COLO668 (cell line): ENCODE results near the gene GRID1.

Experiments used
- DNase-seq: peaks from one replicate; lab custom pipeline; 2025; ENCODE audit not compliant: unreplicated experiment; lab: John Stamatoyannopoulos, UW

GRID1 gene

DNA sequence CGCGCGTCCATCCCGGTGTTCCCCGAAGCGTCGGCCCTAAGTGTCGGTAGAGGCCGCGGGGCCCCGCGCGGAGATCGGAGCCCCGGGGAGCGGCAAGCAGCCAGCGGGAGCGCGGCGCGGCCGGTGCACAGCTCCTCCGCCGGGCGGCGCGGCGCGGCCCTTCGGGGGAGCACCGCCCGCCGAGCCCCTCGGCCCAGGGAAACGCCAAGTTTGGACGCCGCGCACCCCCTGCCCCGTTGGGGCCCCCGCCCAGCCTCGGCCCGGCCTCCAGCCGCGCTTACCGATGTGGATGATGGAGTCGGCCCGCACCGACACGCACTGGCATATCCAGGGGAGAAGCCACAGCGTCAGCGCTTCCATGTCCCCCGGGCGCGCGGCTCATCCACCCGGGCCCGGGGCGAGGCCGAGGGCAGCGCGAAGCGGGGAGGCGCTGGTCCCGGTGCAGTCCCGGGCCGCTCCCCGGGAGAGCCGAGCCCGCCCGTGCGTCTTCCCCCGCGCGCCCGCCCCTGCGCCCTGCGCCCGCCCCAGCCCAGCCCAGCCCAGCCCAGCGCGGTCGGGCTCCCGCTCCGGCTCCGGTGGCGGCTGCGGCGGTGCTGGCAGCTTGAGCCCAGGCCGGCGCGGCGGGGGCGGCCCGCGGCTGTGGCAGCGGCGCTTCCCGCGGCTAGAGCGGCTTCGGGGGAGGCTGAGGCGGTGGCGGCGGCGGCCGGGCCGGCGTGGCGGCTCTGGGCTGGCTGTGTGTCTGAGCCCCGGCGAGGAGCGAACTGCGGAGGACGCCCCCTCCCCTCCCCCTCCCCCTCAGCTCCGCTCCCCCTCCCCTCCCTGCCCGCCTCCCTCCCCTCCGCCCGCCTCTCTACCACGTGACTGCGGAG is at the start of gene GRID1:
GRID1 (minus strand) TSS at position 763 of the 869 bp plus-strand sequence.
- DNase-seq = peak; percentile 38

DNA sequence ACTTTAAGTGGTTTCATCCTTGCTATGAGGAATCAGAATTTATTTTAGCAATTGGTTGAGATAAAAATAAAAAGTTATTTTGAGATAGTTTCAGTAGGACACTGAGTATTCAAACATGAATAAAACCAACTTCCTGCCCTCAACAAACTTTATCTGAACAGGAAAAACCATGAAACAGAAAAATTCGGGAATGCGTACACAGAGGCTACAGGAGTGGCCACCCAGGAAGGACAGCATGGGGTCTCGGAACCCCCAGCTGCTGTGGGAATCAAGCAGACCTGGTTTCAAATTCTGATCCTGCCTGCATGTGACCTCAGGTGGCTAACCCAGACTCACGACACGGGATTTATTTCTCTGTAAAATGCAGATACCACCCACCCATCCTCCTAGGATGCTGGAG is 49.0 kb upstream of the GRID1 start:
- no peak for DNase-seq

DNA sequence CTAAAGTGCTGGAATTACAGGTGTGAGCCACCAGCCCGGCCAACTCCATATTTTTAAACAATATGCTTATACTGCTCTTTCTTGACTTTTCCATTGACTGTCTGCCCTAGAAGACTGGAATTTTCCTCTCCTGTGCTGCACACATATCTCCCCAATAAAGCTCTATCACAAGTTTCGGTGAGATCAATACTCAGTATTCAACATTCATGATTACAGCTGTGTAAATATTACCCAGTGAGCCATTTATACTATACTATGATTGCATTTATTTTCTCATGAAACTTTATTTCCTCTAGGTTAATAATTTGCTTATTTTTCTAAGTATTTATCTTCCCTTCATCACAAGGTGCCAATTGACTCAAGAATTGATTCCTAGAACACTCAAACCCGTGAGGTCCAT is 48.5 kb upstream of the GRID1 start:
- DNase-seq = no peak

DNA sequence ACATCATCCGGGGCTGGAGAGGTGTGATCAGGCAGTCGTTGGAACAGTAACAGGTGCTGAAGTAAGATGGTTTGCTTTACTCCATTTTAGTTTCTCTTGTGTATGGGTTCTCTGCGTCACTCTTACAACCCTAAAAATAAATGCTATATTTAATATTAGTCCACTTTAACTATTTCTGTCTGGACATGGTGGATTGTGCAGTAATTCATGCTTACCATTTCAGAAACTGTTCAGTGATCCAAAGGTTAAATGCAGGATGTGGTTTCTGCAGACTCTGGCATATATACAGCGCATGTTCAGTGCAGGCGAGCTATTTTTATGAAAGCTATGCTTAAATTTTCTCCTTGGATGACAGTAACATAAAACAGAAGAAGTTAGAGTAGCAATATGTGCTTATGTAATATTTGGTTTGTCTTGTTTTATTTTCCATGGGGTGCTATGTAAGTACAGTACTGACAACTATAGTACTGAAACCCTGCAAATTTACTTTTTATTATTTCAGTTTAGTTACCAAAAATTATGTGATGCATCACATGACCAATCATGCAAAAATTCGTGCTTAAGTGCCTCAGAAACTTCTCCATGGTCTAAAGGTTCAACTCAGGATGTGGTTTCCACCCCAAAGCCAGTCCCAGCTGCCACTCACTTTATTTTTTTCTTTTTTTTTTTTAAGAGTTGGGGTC is 46.6 kb upstream of the GRID1 start:
- no peak for DNase-seq

DNA sequence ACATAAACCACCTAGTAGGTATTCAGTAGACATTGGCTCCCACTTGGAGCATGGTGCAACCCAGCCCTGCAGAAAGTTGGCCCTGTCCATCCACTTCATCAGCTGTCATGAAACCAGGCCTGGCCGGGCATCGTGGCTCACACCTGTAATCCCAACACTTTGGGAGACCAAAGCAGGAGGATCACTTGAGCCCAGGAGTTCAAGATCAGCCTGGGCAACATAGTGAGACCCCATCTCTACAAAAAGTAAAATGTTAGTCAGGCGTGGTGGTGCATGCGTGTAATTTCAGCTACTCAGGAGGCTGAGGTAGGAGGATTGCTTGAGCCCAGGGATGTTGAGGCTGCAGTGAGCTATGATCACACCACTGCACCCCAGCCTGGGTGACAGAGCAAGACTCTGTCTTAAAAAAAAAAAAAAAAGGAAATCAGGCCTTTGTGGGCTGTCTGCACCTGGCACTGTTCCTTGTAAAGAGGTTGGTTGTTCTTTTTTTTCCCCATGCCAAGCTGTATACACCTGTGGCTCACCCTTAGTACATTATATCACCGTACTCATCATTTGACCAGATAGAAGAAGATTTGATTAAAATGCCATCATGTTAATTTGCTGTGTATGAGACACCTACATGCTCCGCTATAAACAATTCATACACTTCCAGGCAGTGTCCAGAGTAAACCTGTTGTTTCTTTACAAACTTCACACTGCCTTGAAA is 45.4 kb upstream of the GRID1 start:
- DNase-seq = no peak

DNA sequence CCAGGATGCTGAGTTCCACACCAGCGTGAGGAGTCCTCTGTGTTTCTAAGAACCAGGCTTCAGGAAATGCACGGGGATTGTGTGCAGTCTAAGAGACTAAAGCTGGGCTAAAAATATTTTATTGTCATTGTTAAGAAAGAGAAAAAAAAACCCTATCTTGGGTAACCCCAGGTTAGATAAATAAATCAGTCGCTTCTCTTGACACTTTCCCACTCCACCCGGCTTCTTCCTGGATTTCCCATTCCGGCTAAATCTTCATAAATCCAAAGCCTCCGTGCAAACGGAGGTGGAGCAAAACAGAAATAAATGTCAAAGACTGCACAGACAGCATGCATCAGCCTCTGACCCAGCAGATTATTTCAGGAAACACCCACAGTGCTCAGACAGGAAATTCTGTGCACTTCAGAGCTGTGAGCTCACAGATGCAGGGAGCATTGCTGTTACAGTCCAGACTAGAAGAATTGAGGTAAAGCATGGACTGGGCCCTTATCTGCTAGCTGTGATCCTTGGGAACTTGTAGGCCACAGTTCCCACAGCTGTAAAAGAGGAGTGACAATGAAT is 44.8 kb upstream of the GRID1 start:
- no peak for DNase-seq

DNA sequence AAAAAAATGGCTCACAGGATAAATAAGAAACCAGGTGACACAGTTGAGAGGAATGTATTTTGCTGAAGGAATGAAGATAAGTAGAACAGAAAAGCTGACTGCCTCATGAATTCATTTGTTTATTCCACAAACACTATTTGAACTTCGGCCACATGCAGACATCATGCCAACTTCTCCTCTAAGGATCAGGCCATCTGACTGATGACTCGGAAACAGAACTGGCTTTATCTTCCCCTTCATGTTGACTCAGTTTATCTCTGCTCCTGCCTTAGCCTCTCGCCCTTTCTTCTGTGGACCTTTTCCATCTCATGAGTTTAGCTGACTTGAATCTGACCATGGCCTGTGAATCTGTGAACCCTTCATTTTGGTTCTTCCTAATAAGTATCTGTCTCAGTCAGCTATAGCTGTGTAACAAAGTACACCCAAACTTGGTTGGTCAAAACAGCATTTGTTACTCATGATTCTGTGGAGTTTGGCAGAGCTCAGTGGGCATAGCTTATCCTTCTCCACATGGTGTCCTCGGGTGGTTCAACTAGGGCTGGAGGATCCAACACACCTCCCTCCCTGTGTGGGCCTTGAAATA is 44.0 kb upstream of the GRID1 start:
- DNase-seq = no peak

DNA sequence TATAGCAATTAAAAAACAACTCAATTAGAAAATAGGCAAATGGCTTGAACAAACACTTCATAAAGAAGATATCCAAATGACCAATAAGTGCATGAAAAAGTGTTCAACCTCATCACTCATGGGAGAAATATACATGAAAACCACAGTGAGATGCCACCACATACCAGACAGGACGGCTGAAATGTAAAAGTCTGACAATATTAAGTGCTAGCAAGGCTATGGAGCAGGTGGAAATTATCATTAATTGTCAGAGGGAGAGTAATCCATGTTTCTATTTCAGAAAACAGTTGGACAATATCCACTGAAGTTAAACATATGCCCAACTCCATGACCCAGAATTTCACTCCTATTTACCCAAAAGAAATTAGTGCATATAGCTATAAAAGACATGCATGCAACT is 42.6 kb upstream of the GRID1 start:
- DNase-seq = no peak

DNA sequence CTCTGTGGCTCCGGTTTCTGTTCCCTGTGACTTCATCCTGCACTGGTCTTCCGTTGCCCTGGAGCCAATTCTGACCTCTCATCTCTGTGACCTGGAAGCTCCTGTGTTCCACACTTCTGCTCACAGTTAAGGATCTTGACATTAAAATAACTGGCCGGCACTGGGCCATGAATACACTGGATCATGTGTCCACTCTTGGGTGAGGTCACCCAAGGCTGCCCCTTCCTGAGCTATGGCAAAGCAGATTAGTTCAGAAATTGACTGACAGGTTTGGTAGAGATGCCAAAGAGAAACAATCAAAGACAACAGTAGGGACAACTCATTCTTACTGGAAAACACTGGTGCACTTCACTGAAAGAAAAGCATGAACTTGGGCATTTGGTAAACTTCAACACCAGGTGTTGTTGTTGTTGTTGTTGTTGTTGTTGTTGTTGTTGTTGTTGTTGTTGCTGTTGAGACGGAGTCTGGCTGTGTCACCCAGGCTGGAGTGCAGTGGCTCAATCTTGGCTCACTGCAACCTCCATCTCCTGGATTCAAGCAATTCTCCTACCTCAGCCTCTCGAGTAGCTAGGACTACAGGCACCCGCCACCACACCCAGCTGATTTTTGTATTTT is 36.7 kb upstream of the GRID1 start:
- DNase-seq = no peak

DNA sequence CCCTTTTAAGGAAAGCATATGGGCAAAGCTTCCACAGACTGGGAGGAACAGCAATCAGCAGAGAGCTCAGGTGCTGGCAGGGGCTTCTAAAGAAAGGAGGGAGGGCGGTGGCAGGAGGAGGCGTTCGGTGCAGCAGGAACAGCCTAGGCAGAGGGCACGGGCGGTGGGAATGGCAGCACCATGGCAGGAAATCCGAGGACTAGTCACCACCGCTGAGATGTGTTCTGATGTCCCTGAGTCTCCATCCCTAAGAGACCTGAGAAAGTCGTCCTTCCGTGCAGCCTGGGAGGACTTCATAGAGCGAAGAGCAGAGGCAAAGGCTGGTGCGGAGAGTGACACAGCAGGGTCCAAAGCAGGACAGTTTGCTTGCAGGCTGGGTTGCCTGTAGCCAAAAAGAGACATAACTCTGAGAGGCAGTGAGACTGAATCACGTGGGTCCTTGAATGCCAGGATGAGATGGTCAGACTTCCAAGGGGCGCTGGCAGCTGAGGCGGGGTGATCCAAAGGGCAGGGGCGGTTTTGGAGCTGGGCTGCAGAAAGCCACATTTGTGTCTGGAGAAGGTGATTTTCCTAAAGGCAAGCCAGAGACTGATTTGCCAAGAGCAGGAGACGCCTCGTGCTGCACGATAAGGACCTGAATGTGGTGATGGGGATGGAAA is 35.8 kb upstream of the GRID1 start:
- DNase-seq = no peak

DNA sequence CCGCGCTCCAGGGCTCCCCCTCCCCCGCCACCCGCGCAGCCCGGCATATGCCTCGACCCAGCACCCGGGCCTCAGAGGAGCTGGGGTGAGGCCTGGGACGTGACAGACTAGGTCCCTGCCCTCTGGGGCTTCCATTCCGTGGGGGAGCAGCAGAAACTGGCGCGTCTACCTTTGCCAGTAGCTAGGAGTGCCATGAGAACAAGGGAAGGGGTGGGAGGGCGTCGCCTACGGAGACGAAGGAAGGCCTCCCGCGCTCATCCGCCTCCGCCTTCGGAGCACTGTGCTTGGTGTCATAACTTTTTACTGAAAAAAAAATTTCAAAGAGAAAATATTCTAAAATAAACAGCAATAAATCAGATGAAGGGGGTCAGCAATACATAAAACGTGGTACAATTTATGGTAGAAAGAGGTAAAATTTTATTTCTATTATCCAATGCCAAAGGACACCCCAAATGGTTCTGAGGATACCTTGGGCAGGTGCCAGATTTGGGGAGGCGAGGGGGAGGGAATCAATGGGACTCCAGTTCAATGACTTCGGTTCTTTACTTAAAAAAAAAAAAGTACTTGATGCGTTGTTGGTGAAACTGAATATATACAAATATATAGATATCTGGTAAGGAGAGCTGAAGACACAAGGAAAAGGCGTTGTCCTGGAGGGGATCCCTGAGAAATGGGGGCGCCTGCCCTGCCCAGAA is 35.1 kb upstream of the GRID1 start:
- DNase-seq = no peak

DNA sequence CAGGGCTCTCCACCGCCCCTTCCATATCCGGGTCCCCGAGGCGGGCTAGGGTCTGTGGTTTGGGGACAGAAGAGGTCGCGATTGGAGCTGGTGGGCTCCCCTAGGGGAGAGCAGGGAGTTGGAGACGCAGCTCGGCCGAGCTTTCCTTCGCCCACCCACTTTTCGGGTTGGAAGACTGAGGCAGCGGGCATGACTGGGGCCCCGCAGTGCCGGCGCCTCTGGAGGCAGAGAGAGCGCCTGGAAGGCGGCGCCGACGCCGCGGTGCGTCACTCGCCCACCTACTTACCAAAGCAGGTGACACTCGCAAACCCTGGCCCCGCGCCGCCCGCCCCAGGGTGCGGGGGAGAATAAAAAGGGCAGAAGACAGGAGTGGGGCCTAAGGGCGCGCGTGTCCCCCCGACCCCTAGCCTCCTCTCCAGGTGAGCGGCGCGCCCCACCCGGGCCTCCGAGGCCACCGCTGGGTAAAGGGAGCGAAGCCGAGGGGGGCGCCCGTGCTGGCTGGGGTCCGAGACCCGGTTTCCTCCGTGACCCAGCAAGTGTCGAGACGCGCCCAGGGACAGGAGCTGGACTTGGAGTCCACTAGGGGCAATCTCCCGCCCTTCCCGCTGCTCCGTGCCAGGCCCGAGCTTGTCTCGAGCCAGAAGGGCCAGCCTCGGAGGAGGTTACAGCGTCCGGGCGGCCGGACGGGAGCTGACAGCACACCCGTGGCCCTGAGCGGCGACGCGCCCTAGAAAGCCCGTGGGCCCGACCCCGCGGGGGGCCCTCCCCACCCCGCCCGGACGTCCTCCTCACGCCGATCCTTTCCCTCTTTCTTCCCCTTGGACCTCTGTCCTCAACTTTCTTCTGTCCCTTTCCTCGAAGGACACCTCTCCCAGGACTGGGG is 34.4 kb upstream of the GRID1 start:
- DNase-seq = peak; percentile 25

DNA sequence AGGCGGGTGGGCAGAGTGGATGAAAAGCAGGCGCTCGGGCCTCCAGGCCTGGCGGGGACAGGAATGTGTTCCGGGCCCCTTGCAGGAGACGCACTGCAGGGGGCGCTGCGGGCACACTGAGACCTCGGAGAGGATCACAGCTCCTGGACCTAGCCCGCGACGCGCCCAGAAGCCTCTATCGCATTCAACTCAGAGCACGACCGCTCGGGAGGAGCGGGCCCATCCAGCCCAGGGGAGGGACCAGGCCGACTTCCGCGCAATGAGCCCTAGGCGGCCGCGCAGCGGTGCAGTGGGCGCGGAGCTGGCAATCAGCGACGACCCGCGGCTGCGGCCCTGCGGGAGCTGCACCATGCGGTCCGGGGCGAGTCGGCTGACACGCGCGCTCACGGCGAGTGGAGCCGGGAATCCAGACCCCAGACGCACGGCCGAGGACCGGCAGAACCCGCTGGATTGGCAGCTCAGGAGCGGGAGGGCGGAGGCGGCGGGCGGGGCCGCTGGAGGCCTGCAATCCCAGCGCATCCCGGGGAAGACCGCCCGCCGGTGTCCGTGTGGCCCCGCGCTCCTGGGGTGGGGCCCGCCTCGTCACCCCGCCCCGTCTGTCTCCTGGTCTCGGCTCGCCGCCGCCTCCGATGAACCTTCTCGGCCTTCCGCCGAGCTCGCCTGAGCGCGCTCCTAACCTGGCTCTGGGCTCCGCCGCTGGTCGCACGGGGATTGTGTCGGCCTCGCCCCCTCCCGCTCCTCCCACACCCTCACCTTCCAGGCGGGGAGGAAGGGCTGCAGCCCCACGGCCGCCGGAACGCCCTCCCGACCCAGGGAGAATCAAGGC is 33.5 kb upstream of the GRID1 start:
- DNase-seq = peak; percentile 90

DNA sequence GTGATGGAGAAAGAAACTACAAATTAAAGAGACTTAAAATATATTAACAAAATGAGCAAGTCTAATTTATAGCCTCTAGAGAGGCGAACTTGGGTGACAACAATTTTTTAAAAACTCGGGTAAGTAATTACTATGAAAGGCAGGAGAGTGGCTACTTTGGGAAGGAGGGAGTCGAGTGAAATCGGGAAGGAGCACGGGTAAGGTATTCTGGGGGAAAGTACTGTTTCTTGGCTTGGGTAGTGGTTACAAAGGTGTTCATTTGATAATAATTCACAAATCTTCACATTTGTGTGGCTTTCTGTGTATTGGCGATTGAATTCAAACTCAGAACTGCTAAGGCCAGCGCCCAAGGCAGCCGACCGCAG is 32.9 kb upstream of the GRID1 start:
- DNase-seq = no peak

DNA sequence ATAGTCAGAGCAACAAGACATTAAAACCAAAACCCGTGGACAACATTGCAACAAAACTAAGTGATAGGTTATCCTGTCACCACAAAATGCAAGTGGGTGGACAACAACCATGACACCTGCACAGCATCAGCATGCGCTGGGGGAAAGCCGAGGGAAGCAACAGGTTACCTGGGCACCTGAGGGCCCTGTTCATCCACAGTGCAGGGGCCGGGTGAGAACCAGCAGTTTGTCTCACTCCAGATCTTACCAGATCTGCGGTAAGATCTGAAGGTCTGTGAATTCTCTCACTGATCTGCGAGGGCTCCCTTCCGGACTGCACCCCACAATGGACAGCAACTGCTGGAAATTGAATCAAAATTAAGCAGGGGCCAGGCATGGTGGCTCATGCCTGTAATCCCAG is 30.5 kb upstream of the GRID1 start:
- DNase-seq = no peak

DNA sequence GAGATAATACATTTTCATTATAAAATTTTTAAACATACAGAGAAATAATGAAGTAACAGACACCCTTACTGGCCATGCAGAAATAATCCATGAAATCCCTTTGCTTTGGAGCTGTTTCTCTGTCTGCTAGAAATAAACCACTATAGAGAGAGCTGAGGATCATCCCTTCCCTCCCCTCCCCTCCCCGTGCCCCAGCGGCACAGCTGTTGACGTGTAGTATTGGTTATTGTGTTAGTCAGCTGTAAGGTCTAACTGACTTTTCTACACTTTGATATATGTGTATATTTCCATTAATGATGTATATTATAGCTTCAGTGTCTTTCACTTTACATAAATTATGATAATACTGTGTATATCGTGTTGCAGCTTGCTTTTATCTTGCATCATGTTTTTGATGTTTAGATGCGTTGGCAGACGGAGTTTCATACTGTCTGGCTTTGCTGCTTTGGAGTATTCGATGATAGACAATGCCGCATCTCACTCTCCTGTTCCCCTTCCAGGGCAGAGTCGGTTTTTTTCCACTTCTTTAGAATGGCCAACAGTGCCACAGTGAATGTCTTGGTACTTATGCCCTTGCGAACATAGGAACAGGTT is 27.4 kb upstream of the GRID1 start:
- DNase-seq = no peak

DNA sequence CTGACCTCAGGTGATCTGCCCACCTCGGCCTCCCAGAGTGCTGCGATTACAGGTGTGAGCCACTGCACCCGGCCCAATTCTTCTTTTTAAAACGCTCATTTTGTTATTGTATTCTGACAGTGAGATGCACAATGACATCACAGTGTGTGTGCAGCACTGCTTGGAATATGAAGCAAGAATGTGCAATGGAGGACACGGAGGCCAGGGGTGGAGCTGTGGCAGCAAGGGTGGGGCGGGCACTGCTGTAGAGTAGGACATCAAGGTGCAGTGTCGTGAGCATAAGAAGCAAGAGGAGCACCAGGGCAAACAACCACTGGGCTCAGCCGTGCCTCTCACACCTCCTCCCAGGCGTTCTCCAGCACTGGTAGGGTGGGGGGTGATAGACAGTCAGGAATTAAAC is 26.8 kb upstream of the GRID1 start:
- no peak for DNase-seq

DNA sequence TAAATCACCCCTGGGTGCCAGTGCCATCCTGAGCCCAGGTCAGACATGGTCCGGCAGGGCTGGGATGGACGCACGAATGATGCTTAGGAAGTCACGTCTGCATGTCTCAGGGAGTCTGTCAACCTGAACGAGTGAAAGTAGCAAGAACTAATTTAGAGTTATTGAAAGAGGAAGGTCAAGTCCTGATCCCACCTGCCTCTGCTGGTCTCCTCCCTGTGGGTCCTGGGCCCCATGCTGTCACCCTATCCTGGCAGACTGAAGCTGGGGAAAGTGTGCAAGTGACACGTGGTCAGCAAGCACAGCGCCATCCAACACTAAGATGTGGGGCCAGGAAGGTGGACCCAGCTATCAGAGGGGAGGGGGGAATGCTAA is 26.1 kb upstream of the GRID1 start:
- no peak for DNase-seq
